ENCODE data around the gene PHC3.

GRCh38 chr3:170111147-170111771 lies 70.3 kb downstream of the PHC3 start:
- TF ChIP-seq ZNF431 (CRISPR knock-in tag; IDR thresholded peaks at IDR 0.05; ENCODE audit: borderline replicate concordance, low read depth) = no peak
- TF ChIP-seq ZFX (CRISPR knock-in tag; IDR thresholded peaks at IDR 0.05; ENCODE audit: low read depth) = no peak
- no peak for TF ChIP-seq ZNF12 (CRISPR knock-in tag; IDR thresholded peaks at IDR 0.05)
- TF ChIP-seq HCFC1 (IDR thresholded peaks at IDR 0.05; ENCODE audit: low read depth, low read length) = no peak
